COR-L47 (cell line): Measurements from ENCODE around the gene PAAF1.

Experiments
- DNase-seq: peaks from one replicate; lab custom pipeline; 2025; lab: John Stamatoyannopoulos, UW

Gene PAAF1

DNA sequence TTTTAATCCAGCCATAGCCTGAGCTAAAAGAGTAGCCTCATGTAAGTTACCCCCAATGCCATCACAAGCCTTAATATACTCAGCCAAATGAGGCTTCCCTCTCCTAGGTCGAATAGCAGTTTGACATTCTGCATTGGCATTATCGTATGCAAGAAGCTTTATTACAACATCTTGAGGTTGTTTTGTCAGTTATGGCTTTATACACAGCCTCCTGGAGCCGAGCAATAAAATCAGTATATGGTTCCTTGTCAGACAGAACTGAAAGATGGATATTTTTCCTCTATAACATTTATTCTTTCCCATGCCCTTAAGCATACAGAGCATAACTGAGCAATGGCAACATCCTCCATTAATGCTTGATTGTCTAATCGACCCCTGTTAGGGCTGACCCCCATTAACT is 68.6 kb downstream of the PAAF1 start:
- no peak for DNase-seq

- DNase-seq, result no peak
Measured at GRCh38 chr11:73946798-73947458, 70.1 kb downstream of the PAAF1 start.

DNA sequence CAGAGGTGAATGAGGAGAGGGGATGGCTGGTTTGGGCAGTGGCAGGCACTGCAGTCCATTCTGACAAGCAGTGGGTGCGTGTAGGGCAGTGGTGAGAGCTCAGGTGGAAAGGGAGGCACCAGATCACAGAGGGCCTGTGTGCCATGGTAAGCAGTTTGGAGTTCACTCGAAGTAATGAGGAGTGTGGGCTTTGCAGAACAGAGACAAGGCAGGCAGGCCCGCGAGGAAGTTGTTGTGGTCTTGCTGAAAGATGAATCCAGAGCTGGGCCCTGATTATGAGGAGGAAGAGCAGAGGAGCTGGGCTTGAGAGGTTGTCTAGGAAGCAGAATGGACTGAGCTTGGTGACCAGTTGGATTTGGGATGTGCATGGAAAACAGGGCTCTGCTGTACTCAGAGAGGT is 72.4 kb downstream of the PAAF1 start:
- DNase-seq, result no peak

GRCh38 chr11:73949912-73950311 is 73.1 kb downstream of the PAAF1 start:
- no peak for DNase-seq

- DNase-seq, result no peak
Measured at GRCh38 chr11:73950869-73951710, 74.3 kb downstream of the PAAF1 start, which contains the start of gene DNAJB13. TSS of gene DNAJB13 (plus strand) at chr11:73951026. CDS start at chr11:73951070, 44 bp downstream.

GRCh38 chr11:73951797-73952196 is 75.0 kb downstream of the PAAF1 start:
- no peak for DNase-seq

DNA sequence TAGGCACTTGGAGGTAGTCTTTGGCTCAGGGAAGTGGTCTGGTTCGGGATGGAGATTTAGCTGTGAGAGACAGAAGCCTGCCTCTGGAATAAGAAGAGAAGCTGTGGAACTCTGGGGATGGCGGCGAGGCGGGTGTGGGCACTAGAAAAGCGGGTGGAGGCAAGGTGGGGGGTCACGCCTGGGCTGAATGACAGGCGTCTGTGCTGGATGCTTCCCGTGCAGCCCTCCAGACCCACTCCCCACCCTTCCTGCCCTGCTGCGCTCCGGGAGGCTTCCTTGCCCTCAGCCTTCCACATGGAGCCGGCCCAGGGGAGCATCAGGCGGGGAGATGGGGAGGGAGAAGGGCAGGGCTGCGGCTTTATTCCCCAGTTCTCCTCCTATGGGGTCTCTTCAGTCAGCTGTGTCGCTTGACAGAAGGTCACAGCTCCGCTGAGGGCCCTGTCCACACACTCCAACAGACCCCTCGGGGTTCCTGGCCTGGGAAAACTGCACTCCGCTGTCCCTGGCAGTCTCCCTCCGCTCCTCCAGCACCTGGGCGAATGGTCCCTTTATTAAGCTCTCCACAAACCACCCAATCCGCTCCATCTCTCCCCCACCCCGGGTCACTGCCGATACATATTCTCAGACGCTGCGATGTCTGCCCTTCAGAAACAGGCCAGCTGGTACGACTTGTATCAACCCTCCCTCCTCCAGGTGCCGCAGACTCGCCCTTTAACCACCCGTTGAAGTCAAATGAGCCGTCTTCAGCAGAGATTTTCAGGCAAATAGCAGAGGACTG is 80.3 kb downstream of the PAAF1 start:
- no peak for DNase-seq

- no peak for DNase-seq
Measured at GRCh38 chr11:73957654-73958361, 81.0 kb downstream of the PAAF1 start.

GRCh38 chr11:73958521-73959141 is 81.8 kb downstream of the PAAF1 start:
- no peak for DNase-seq

DNA sequence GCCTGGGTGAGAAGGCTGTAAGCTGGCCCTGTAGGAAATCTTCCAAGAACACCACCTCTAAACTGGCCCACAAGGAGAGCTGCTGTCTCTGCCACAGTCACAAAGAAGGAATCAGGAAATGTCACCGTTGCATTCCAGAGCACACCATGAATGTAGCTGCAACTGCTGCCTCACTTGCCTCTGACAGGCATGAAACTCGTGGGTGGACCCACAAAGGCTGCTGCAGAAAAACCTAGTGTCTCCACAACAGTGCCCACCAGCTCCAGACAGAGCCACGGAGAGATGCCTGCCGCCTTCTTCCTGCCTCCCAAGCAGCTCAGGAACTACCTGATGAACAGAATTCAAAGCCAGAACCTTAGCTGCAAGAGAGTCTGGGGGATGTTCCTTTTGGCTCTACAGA is 84.5 kb downstream of the PAAF1 start:
- DNase-seq, result no peak

DNA sequence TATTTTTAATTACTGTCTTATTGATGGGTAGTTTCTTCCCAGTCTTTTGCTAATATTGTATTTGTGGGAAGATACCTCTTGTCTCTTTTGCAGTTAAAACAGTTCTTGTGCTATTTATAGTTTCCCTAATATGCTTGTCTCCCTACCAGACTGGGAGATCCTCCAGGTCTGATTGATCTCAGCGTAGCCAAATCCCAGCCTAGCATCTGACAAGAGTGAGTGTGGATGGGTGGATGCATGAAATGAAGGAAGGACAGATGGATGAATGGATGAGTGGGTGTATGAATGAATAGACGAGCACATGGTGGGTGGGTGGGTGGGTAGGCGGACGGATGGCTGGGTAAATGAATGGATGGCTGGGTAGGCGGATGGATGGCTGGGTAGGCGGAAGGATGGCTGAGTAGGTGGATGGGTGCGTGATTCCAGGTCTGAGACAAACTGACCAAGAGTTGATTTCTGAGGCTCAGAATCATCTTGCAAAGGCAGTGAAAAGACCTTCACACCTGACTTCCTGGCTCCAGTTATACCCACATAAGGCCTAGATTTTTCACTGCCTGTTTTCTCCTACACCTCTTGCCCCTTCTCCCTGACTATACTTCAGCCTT is 85.4 kb downstream of the PAAF1 start:
- DNase-seq, result no peak

GRCh38 chr11:73963861-73964260 is 87.1 kb downstream of the PAAF1 start:
- no peak for DNase-seq

GRCh38 chr11:73965076-73965763 is 88.4 kb downstream of the PAAF1 start:
- no peak for DNase-seq

DNA sequence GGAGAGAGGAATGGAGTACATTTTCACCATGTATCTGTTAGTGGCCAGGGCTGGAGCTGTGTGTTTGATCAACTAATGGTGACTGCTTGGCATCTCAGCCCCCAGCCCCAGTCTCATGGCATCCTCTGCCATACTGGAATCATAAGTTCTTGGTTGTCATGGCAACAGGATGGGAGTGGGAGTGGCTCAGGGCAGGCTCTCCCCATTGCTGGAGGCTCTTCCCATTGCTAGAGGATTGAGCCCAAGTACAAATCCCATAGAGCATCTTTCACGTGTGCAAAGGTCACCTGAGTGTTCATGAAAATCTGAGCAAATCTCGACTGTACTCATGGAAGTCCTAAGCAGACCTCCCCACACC is 88.9 kb downstream of the PAAF1 start:
- DNase-seq, result no peak

- no peak for DNase-seq
Measured at GRCh38 chr11:73968356-73968966, 91.7 kb downstream of the PAAF1 start.

GRCh38 chr11:73969091-73969490 is 92.3 kb downstream of the PAAF1 start:
- no peak for DNase-seq

DNA sequence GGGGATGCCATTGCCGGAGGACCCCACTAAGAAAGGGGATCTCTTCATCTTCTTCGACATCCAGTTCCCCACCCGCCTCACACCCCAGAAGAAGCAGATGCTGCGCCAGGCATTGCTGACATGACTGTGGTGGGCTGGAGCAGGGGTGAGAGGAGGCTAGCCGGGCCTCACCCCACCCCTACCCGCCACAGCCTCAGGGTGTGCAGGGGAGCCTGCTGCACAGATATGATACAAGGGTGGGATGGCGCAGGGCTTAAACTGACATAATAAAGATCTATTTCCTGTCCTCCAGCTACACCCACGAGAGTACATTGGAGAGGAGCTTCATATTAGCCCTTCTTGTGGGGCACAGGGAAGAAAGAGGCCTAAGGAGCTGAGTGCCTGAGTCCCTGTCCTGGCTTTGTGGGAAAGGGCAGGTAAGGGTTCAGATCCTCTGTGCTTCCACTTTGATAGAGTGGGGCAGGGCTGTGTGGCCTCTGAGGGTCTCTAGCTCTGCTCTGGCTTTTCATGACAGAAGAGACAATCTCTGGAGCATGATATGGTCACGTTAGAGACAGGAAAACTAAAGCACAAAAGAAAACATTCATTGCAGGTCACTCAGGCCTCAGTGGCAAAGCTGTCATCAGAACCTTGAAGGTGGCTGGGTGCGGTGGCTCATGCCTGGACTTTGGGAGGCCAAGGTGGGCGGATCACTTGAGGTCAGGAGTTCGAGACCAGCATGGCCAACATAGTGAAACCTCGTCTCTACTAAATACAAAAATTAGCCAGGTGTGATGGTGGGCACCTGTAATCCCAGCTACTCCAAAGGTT is 93.4 kb downstream of the PAAF1 start:
- DNase-seq, result no peak

- no peak for DNase-seq
Measured at GRCh38 chr11:73971175-73971719, 94.4 kb downstream of the PAAF1 start.

DNA sequence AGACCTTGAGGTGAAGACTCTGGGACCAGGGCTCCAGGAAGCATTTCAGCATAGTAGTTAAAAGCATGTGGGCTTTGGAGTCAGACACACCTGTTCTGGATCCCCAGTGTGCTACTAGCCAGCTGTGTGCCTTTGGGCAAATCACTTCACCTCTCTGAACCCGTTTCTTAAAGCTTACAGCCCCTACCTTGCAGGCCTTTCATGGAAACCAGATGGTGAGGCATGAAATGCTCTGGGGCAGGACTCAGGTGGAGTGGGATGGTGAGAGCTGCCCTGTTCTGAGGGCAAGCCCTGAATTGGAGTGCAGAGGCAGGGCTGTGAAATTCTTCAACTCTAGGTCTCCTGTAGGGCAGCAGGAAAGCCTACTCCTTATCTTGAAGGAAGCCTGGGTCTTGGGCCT is 95.4 kb downstream of the PAAF1 start:
- no peak for DNase-seq
